GM19238 (cell line): ENCODE data around the gene KRT20.

ENCODE experiments used
- DNase-seq: peaks from one replicate; pipeline ENCODE4 v3.0.0; 2011; ENCODE audit warnings: low spot score; ENCODE audit not compliant: insufficient read length

The KRT20 gene

GRCh38 chr17:40852364-40852763 lies 32.7 kb downstream of the KRT20 start:
- DNase-seq = no peak

GRCh38 chr17:40850293-40850972 lies 34.6 kb downstream of the KRT20 start:
- no peak for DNase-seq

- DNase-seq = no peak
Observed at GRCh38 chr17:40849723-40850122, 35.3 kb downstream of the KRT20 start.

DNA sequence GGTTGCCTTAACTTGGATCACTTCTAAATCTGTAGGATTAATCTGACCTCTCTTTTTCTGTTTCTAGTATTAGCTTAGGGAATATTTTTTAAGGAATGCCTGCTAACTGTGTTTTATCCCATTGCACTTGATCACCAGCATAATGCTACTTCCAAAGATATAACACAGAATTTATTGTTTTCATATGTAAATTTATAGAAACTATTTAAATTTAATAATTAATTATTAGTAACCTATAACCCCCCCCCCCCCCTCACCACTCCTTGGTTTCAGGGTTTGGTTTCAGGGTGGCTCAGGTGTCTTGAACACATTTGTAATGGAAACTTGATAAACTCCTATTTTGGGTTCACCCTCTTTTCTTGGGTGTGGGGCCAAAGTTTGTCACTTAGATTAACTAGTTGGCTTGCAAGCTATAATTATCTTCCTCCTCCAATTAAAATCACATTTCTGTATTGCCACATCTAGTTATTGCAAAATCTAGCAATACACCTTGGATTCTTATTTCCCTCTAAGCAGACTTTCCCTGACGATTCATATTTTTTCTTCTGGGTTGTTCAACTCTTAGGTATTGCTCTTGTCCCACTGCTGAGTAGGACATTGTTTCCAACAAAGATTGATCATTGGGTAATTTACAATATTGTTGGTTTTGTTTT lies 36.3 kb downstream of the KRT20 start:
- DNase-seq = no peak

GRCh38 chr17:40846515-40847144 lies 38.4 kb downstream of the KRT20 start:
- no peak for DNase-seq

GRCh38 chr17:40844671-40845107 lies 40.4 kb downstream of the KRT20 start:
- no peak for DNase-seq

DNA sequence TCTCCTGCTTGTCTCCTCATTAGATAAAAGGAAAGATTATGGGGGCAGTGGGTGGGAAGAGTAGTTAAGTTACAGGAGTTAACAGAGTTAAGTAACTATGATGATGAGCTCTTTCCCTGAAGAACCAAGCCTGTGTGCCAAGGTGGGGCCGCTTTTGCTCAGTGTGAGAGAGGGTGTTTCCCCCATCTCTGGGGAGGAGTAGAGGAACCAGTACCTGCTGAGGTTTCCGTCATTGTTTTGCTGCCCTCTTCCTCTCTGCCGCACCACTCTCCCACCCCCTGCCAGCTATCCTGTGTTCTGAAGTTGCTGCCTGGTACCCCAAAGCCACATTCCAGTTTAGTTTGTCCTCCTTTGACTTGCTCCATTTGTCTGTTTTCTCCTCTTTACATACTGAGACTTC lies 41.8 kb downstream of the KRT20 start:
- DNase-seq = no peak

DNA sequence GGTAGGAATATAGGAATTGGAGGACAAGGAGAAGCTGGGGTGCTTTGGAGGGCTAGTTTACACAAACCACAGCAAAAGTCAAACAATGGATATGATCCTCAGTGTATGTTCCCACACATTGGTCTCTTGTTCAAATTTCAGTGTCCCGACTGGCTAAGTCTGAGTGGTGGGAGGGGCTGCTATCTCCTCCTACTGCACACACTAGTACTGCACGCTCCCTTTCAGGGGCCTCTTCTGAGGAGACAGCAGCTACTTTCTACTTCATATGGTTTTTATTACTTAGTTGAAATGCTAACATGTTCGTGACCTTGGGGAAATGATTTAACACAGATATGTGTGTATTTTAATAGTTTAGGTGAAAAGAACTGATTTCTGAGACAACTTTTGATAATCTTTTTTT lies 43.8 kb downstream of the KRT20 start:
- DNase-seq = no peak

- DNase-seq = no peak
Observed at GRCh38 chr17:40839194-40839593, 45.8 kb downstream of the KRT20 start.

DNA sequence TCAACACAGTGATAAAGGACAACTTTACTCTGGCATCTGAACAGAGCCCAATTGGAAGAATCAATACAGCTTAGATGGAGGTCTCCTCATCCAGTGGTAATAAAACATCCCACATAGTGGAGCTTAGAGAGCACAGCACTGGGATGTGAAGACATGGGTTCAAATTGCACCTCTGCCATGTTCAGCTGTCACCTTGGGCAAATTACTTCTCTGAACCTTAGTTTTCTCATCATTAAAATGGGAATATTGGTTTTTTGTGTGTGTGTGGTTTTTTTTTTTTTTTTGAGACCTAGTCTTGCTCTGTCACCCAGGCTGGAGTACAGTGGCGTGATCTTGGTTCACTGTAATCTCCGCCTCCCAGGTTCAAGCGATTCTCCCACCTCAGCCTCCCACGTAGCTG lies 49.0 kb downstream of the KRT20 start:
- no peak for DNase-seq

GRCh38 chr17:40833882-40834281 lies 51.2 kb downstream of the KRT20 start:
- DNase-seq = no peak

- DNase-seq = no peak
Observed at GRCh38 chr17:40832840-40833239, 52.2 kb downstream of the KRT20 start.

DNA sequence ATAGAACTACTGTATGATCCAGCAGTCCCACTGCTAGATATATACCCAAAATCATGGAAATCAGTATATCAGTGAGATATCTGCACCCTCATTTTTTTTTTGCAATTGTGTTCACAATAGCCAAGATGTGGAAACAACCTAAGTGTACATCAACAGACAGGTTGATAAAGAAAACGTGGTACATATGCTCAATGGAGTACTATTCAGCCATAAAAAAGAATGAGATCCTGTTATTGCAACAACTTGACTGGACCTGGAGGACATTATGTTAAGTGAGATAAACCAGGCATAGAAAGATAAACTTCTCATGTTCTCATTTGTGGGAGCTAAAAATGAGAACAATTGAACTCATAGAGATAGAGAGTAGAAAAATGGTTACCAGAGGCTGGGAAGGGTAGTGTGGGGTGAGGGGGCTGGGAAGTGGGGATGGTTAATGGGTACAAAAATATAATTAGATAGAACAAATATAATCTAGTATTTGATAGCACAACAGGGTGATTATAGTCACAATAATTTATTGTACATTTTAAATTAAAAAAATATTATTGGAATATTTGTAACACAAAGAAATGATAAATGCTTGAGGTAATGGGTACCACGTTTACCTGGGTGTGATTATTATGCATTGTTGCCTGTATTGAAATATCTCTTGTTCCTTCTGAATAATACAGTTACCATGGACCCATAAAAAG lies 54.8 kb downstream of the KRT20 start:
- DNase-seq = no peak

DNA sequence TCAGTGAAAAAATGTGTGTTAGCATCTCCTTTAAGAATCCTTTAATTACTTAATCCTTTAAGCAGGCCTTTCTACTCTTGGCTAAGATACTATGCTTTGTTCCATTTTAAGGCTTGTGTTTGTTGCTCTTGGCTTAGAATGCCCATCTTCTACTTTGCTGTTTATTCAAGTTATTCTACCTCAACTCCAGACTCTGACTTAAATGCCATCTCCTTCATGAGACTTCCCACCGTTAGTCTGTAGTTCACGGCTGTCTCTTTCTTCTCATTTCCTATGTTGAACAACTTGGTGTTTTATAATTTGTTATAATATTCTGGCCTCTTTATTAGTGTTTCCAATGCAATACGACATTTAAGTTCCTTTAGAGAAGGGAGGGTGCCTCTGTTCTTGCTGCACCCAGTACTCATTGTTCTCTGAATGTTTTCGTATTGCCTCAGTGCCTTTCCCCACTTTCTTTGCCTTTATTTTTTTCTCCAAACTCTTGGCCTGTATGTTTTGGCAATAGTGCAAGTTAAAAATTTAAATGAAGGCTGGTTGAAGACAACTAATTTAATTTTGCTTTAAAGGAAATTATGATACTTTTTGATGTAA lies 56.5 kb downstream of the KRT20 start:
- no peak for DNase-seq

DNA sequence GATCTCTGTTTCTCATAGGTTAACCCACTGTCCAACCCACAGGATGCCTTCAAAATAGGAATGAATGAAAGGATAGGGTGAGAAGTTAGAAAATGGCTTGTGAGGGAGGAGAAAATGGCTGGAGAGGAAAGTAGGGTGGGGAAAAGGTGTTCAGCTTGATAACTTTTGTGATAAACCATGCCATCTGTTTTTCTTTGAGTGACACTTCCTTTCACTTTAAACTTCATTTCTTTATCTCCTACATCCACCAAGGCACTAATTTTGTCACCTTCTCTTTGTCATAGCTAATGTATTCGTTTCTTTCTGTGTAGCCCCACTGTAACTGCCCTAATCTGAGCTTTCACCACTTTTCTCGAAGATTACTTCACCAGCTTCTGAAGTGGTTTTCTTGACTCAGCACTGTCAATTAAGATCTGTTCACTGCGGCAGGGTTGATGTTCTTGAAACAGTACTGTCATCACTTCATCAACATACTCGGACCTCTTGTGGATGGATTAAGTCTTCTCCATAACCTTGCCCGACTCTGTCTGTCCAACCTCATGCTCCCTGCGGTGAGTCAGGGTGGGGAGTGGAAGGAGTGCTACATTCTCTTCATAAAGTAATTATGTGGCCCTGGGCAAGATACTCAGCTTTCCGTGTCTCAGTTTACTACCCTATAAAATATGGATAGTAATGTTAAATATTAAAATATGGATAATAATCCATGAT lies 57.1 kb downstream of the KRT20 start:
- no peak for DNase-seq
